H1 (cell line): ENCODE measurements around the gene CACNA1D. TPM values are rescaled to one million over a fixed set of nuclear protein-coding genes. Genes with fewer than 3 reads are reported as not detected.

Source experiments
- CTCF ChIA-PET: fragments of 300-600 bp; sonication (Branson Sonifier 250); formaldehyde crosslinking; loops from one replicate; lab custom pipeline; 2021; ENCODE audit not compliant: partially characterized antibody; lab: Charles Lee
- POLR2A ChIA-PET: fragments of 300-600 bp; sonication (Branson Sonifier 250); formaldehyde crosslinking; loops from one replicate; lab custom pipeline; 2021; ENCODE audit warnings: inconsistent platforms; ENCODE audit not compliant: partially characterized antibody; lab: Charles Lee
- DNase-seq, 2 experiments: peaks; one replicate each; pipeline versions ENCODE4 v3.0.0 to v3.0.0-alpha.2; 2010 to 2022; ENCODE audit warnings: low spot score in 2 of 2, low read depth in 1 of 2, mixed read lengths in 1 of 2
- FAIRE-seq: peaks from 2 replicates; lab custom pipeline; 2011; peaks lifted over from hg19 to GRCh38; lab: Jason Lieb, UNC
- H2AFZ ChIP-seq: 2 replicates; pipeline ENCODE4 v1.8.1; 2012; ENCODE audit warnings: low read length, inconsistent platforms
- H2AK5ac ChIP-seq: 2 replicates; pipeline ENCODE4 v1.6.1; 2013; ENCODE audit warnings: low read depth, low read length
- H2BK120ac ChIP-seq: replicated peaks from 2 replicates; pipeline ENCODE3; 2013; ENCODE audit warnings: low read depth, low read length, inconsistent platforms
- H2BK12ac ChIP-seq: 2 replicates; pipeline ENCODE4 v1.6.1; 2013; ENCODE audit warnings: low read depth, low read length
- H2BK15ac ChIP-seq: 2 replicates; pipeline ENCODE4 v1.6.1; 2013; ENCODE audit warnings: low read length
- H2BK20ac ChIP-seq: 2 replicates; pipeline ENCODE4 v1.6.1; 2013; ENCODE audit warnings: low read length
- H2BK5ac ChIP-seq: 2 replicates; pipeline ENCODE4 v1.6.1; 2013; ENCODE audit warnings: low read depth, low read length
- H3K14ac ChIP-seq: 2 replicates; pipeline ENCODE4 v1.6.1; 2013; ENCODE audit warnings: inconsistent platforms; ENCODE audit not compliant: insufficient read length
- H3K18ac ChIP-seq: 2 replicates; pipeline ENCODE4 v1.6.1; 2013; ENCODE audit warnings: low read length; ENCODE audit errors: extremely low read depth
- H3K23ac ChIP-seq: 2 replicates; pipeline ENCODE4 v1.6.1; 2013; ENCODE audit warnings: inconsistent platforms; ENCODE audit not compliant: insufficient read length
- H3K23me2 ChIP-seq: 2 replicates; pipeline ENCODE4 v1.6.1; 2013; ENCODE audit warnings: low read depth, low read length
- H3K27ac ChIP-seq: 2 replicates; pipeline ENCODE4 v1.6.1; 2011; ENCODE audit warnings: low read depth, low read length, inconsistent platforms
- H3K27me3 ChIP-seq, 4 experiments: replicated peaks in 1 of 4; 1 replicate in 1 of 4; 2 replicates in 3 of 4; pipeline versions ENCODE4 v1.6.1 to v1.8.1; 2011 to 2013; ENCODE audit warnings: low read length in 3 of 4, mild to moderate bottlenecking in 3 of 4, inconsistent platforms in 2 of 4, mixed read lengths in 2 of 4, moderate library complexity in 1 of 4; ENCODE audit not compliant: control insufficient read depth in 3 of 4, insufficient read depth in 3 of 4; ENCODE audit errors: extremely low read depth in 1 of 4
- H3K36me3 ChIP-seq, 4 experiments: 2 replicates each; pipeline versions ENCODE4 v1.6.1 to v1.8.1; 2011 to 2013; ENCODE audit warnings: mild to moderate bottlenecking in 4 of 4, low read length in 3 of 4, moderate library complexity in 2 of 4, control low read depth in 1 of 4, inconsistent platforms in 1 of 4; ENCODE audit not compliant: insufficient read depth in 4 of 4, control insufficient read depth in 2 of 4
- H3K4ac ChIP-seq: replicated peaks from 2 replicates; pipeline ENCODE3; 2013; ENCODE audit warnings: low read length, low read depth, mixed read lengths, inconsistent platforms; ENCODE audit not compliant: insufficient read length
- H3K4me1 ChIP-seq, 4 experiments: replicated peaks in 1 of 4; 1 replicate in 1 of 4; 2 replicates in 3 of 4; pipeline versions ENCODE4 v1.6.1 to v1.8.1; 2011 to 2013; ENCODE audit warnings: low read length in 3 of 4, inconsistent platforms in 2 of 4, mixed read lengths in 1 of 4; ENCODE audit not compliant: insufficient read depth in 4 of 4, control insufficient read depth in 3 of 4
- H3K4me2 ChIP-seq, 2 experiments: 2 replicates each; pipeline versions ENCODE4 v1.6.1 to v1.8.1; 2011 to 2013; ENCODE audit warnings: low read depth in 2 of 2, low read length in 2 of 2, control low read depth in 1 of 2, inconsistent platforms in 1 of 2, mild to moderate bottlenecking in 1 of 2; ENCODE audit not compliant: insufficient read depth in 1 of 2
- H3K4me3 ChIP-seq, 4 experiments: fragments of 200-600, 300-600 bp in 1 of 4; sonication (generic), shearing (Covaris generic), sonication (Bioruptor Twin) in 1 of 4; 2 replicates each; pipeline versions ENCODE4 v1.5.1 to v1.8.1; 2011 to 2016; ENCODE audit warnings: low read length in 4 of 4, low read depth in 3 of 4, control low read depth in 2 of 4, inconsistent platforms in 2 of 4, mild to moderate bottlenecking in 2 of 4, mixed read lengths in 1 of 4, moderate library complexity in 1 of 4; ENCODE audit not compliant: insufficient read depth in 2 of 4; ENCODE audit errors: extremely low read depth in 1 of 4
- H3K56ac ChIP-seq: replicated peaks from 2 replicates; pipeline ENCODE3; 2013; ENCODE audit warnings: low read depth, mild to moderate bottlenecking, mixed read lengths, low read length, inconsistent platforms; ENCODE audit not compliant: insufficient read length
- H3K79me1 ChIP-seq: 2 replicates; pipeline ENCODE4 v1.6.1; 2013; ENCODE audit warnings: low read depth, low read length, control low read depth
- H3K79me2 ChIP-seq, 2 experiments: 2 replicates each; pipeline versions ENCODE4 v1.6.1 to v1.8.1; 2012 to 2013; ENCODE audit warnings: low read length in 2 of 2, mild to moderate bottlenecking in 2 of 2, inconsistent platforms in 1 of 2; ENCODE audit not compliant: insufficient read depth in 2 of 2, control insufficient read depth in 1 of 2
- H3K9ac ChIP-seq, 4 experiments: replicated peaks in 1 of 4; 1 replicate in 1 of 4; 2 replicates in 3 of 4; pipeline versions ENCODE4 v1.6.1 to v1.8.1; 2011 to 2013; ENCODE audit warnings: low read depth in 3 of 4, low read length in 3 of 4, control low read depth in 2 of 4, mild to moderate bottlenecking in 2 of 4, moderate library complexity in 2 of 4, inconsistent platforms in 1 of 4; ENCODE audit errors: extremely low read depth in 1 of 4
- H3K9me3 ChIP-seq, 2 experiments: 2 replicates each; pipeline versions ENCODE4 v1.6.1 to v1.8.1; 2012 to 2013; ENCODE audit warnings: mild to moderate bottlenecking in 2 of 2, moderate library complexity in 2 of 2, control low read depth in 1 of 2, inconsistent platforms in 1 of 2, low read depth in 1 of 2, low read length in 1 of 2, mixed read lengths in 1 of 2; ENCODE audit not compliant: insufficient read depth in 2 of 2
- H4K20me1 ChIP-seq, 2 experiments: replicated peaks in 1 of 2; 2 replicates each; pipeline versions ENCODE3 to v1.8.1; 2011 to 2013; ENCODE audit warnings: inconsistent platforms in 2 of 2, low read length in 2 of 2, mild to moderate bottlenecking in 1 of 2; ENCODE audit not compliant: insufficient read depth in 2 of 2, control insufficient read depth in 1 of 2
- H4K5ac ChIP-seq: 2 replicates; pipeline ENCODE4 v1.6.1; 2013; ENCODE audit warnings: low read length, low read depth, mixed read lengths, inconsistent platforms; ENCODE audit not compliant: insufficient read length
- H4K8ac ChIP-seq: 2 replicates; pipeline ENCODE4 v1.8.0; 2013; ENCODE audit warnings: mild to moderate bottlenecking, moderate library complexity, low read length, inconsistent platforms; ENCODE audit not compliant: insufficient read depth; ENCODE audit errors: extremely low read depth
- H4K91ac ChIP-seq: replicated peaks from 2 replicates; pipeline ENCODE3; 2013; ENCODE audit warnings: low read length, mixed read lengths, inconsistent platforms; ENCODE audit not compliant: insufficient read length
- CHD2 ChIP-seq: IDR thresholded peaks from 2 replicates; pipeline ENCODE4 v1.6.1; 2012; ENCODE audit warnings: low read length, improper control_type of control experiment
- JUND ChIP-seq: IDR thresholded peaks from 2 replicates; pipeline ENCODE4 v1.6.1; 2011; ENCODE audit warnings: mild to moderate bottlenecking, improper control_type of control experiment, low read length
- KDM4A ChIP-seq: IDR thresholded peaks from one replicate; pipeline ENCODE4 v1.7.1; 2012; ENCODE audit warnings: low read depth, mild to moderate bottlenecking, moderate library complexity, low read length, inconsistent platforms; ENCODE audit not compliant: severe bottlenecking
- TBP ChIP-seq: IDR thresholded peaks from 2 replicates; pipeline ENCODE4 v1.6.1; 2011; ENCODE audit warnings: low read depth, low read length, improper control_type of control experiment
- ZNF274 ChIP-seq: IDR thresholded peaks from 2 replicates; pipeline ENCODE4 v1.7.0; 2012; ENCODE audit warnings: low read length, borderline replicate concordance; ENCODE audit errors: extremely low read depth
- WGBS, 2 experiments: shearing (Covaris generic) in 1 of 2; methylation state at CpG; one replicate each; pipeline versions ENCODE4 v1.1.6 to v1.1.7; 2013 to 2015; ENCODE audit warnings: low lambda C conversion rate in 2 of 2, mixed read lengths in 2 of 2, inconsistent platforms in 1 of 2, low coverage in 1 of 2, missing lambda C conversion rate in 1 of 2; ENCODE audit not compliant: insufficient replicate concordance in 2 of 2, insufficient coverage in 1 of 2, insufficient read length in 1 of 2; ENCODE audit errors: extremely low coverage in 1 of 2, missing lambda C conversion rate in 1 of 2; 5-methylcytosine and 5-hydroxymethylcytosine counted together
- polyA plus RNA-seq, 7 experiments: library from polyadenylated mRNA; depleted of rRNA in 3 of 7; stranded (reverse) in 5 of 7; unstranded in 2 of 7; fragments of >200 nt in 5 of 7; fragments of 200-250 nt in 2 of 7; gene quantifications; 1 replicate in 5 of 7; 2 replicates in 1 of 7; 4 replicates in 1 of 7; pipeline versions ENCODE4 v1.2.1 to v1.2.3, GENCODE V29; 2011 to 2013; ENCODE audit warnings: missing spikeins in 2 of 7, mixed read lengths in 2 of 7
- total RNA-seq: library from RNA; stranded (reverse); fragmentation: NEBNext Ultra II Directional; extraction: Animal tissue kit (Norgen Biotek cat#: 25700); gene quantifications from 2 replicates; pipeline ENCODE4 v1.2.1, GENCODE V29; 2021
- TF ChIP-seq, protein P1 (sequence below): IDR thresholded peaks from 2 replicates; pipeline ENCODE4 v1.6.1; 2011; ENCODE audit warnings: low read length, improper control_type of control experiment
- TF ChIP-seq, protein P2 (sequence below): IDR thresholded peaks from 2 replicates; pipeline ENCODE4 v1.6.1; 2011; ENCODE audit warnings: low read depth, mild to moderate bottlenecking, low read length; ENCODE audit not compliant: insufficient read depth

The CACNA1D gene
- total and polyA plus RNA-seq, 2 of the 8 experiments (the other 6 are each of a cell fraction or from before 2014, with no cell fraction given): 2.0 to 2.9 TPM

DNA sequence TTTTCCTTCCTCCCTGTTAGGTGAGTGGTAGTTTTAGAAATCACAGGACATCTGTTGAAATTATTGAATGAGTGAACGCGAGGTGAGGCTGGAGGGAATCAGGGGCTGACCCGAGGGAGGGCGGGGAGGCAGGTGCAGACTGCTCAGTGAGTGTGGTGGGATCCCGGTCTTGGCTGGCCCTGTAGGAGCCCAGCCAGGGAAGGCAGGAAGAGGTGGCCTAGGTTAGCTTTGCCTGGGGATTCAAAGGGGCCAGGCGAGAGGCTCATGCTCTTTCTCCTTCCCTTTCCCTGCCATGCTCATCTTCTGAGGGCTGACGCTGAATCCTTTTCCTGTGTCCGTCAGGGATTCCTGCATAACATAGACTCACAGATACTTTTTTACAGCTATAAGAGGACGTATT, 15.1 kb downstream of the CACNA1D start:
- FAIRE-seq: no peak
- H3K4me2 ChIP-seq: no peak overlapping the region
- H3K9ac ChIP-seq: no peak overlapping the region
- peaks cover 0 to 5% (median 2%) of the 10 kb centered on the region in 4 experiments; a peak in 3 of 7 replicates for H3K27me3 ChIP-seq
- DNase-seq: no peak
- no peak overlapping the region for H2AFZ ChIP-seq
- H2BK20ac ChIP-seq: no peak overlapping the region
- no peaks in the 10 kb centered on the region for H3K36me3 ChIP-seq
- no peaks in the 10 kb centered on the region; the same call in 1 of the 2 replicates for H3K23me2 ChIP-seq
- no peaks in the 10 kb centered on the region for H4K20me1 ChIP-seq
- H3K79me1 ChIP-seq: no peaks in the 10 kb centered on the region
- H3K79me2 ChIP-seq: no peaks in the 10 kb centered on the region
- H3K4me1 ChIP-seq: peaks cover 0 to 3% (median 0%) of the 10 kb centered on the region in 4 experiments; a peak in 2 of 7 replicates
- H3K56ac ChIP-seq: no peak overlapping the region
- no peak overlapping the region for H3K18ac ChIP-seq
- H2BK12ac ChIP-seq: peak overlapping the region; percentile 22; the same call in 1 of the 2 replicates
- H2AK5ac ChIP-seq: no peak overlapping the region
- H3K9me3 ChIP-seq: no peaks in the 10 kb centered on the region
- no peak overlapping the region for H3K4ac ChIP-seq
- H3K27ac ChIP-seq: no peak overlapping the region
- H2BK5ac ChIP-seq: no peak overlapping the region
- H3K14ac ChIP-seq: no peak overlapping the region
- no peak overlapping the region for H4K8ac ChIP-seq
- H3K23ac ChIP-seq: no peak overlapping the region
- H2BK15ac ChIP-seq: no peak overlapping the region
- no peak overlapping the region for H4K91ac ChIP-seq
- no peak overlapping the region for H2BK120ac ChIP-seq
- 78% methylated on average over 9 of the region's 9 CpGs; no CpG with 5 or more reads in 1 of the 2 experiments for WGBS, 2 experiments
- H3K4me3 ChIP-seq: no peak overlapping the region
- POLR2A ChIA-PET: no interaction called here
- no peak overlapping the region for H4K5ac ChIP-seq
- CTCF ChIA-PET: interaction anchor here (0.7 to 1.3 kb wide), 4 partner anchors 8 to 201 kb away, joined by 3 to 5 read pairs (median 3); no protein-coding TSS in a partner anchor
- TF ChIP-seq JUND (no peak), KDM4A (no peak), CHD2 (no peak), TBP (no peak), ZNF274 (no peak)
- TF ChIP-seq, protein P1, sequence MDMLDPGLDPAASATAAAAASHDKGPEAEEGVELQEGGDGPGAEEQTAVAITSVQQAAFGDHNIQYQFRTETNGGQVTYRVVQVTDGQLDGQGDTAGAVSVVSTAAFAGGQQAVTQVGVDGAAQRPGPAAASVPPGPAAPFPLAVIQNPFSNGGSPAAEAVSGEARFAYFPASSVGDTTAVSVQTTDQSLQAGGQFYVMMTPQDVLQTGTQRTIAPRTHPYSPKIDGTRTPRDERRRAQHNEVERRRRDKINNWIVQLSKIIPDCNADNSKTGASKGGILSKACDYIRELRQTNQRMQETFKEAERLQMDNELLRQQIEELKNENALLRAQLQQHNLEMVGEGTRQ: no peak
- TF ChIP-seq, protein P2, sequence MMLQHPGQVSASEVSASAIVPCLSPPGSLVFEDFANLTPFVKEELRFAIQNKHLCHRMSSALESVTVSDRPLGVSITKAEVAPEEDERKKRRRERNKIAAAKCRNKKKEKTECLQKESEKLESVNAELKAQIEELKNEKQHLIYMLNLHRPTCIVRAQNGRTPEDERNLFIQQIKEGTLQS: no peak
